Brain microvascular endothelial cell (primary cell): ENCODE results near the gene FSTL1.

Experiments
- DNase-seq: peaks from one replicate; pipeline ENCODE4 v3.0.0-alpha.2; 2020
- H3K27ac ChIP-seq: fragments of 250-450 bp; sonication (Bioruptor Pico); 2 replicates; pipeline ENCODE4 v1.5.1; 2020; ENCODE audit warnings: mild to moderate bottlenecking, moderate library complexity
- H3K27me3 ChIP-seq: fragments of 250-450 bp; sonication (Bioruptor Pico); replicated peaks from 2 replicates; pipeline ENCODE4 v1.5.1; 2020; ENCODE audit warnings: mild to moderate bottlenecking
- H3K36me3 ChIP-seq: fragments of 250-450 bp; sonication (Bioruptor Pico); replicated peaks from 2 replicates; pipeline ENCODE4 v1.5.1; 2020; ENCODE audit warnings: mild to moderate bottlenecking
- H3K4me3 ChIP-seq: 2 replicates; pipeline ENCODE4 v1.5.1; 2011; ENCODE audit warnings: low read depth, mild to moderate bottlenecking, control low read depth, low read length, moderate library complexity
- CTCF ChIP-seq: IDR thresholded peaks from 2 replicates; pipeline ENCODE4 v1.5.1; 2011; ENCODE audit warnings: low read depth, mild to moderate bottlenecking, moderate library complexity, low read length, control low read depth, inconsistent platforms; ENCODE audit errors: missing control alignments
- in situ Hi-C: cut with HindIII; loops from 2 replicates; pipeline ENCODE4 v1.10.0; 2017; ENCODE audit warnings: low sequenced_read_pairs, low pct_ligation_motif_present

FSTL1 gene

GRCh38 chr3:120396469-120396868 is 54.3 kb downstream of the FSTL1 start:
- DNase-seq: no peak
- in situ Hi-C loops: no loop called here
- no peak overlapping the region for H3K4me3 ChIP-seq
- peaks cover 81% of the 10 kb centered on the region for H3K36me3 ChIP-seq
- H3K27me3 ChIP-seq: no peaks in the 10 kb centered on the region
- no peak overlapping the region for H3K27ac ChIP-seq
- no peak for TF ChIP-seq CTCF

GRCh38 chr3:120394347-120394746 is 56.4 kb downstream of the FSTL1 start:
- TF ChIP-seq CTCF: no peak
- H3K4me3 ChIP-seq: no peak overlapping the region
- no peaks in the 10 kb centered on the region for H3K27me3 ChIP-seq
- H3K36me3 ChIP-seq: peaks cover 59% of the 10 kb centered on the region
- no peak overlapping the region for H3K27ac ChIP-seq
- DNase-seq: no peak
- in situ Hi-C loops: no loop called here

GRCh38 chr3:120393761-120394160 is 57.0 kb downstream of the FSTL1 start:
- DNase-seq: no peak
- H3K36me3 ChIP-seq: peaks cover 54% of the 10 kb centered on the region
- no peaks in the 10 kb centered on the region for H3K27me3 ChIP-seq
- TF ChIP-seq CTCF: no peak
- in situ Hi-C loops: no loop called here
- H3K4me3 ChIP-seq: no peak overlapping the region
- H3K27ac ChIP-seq: no peak overlapping the region

- H3K27me3 ChIP-seq: no peaks in the 10 kb centered on the region
- H3K36me3 ChIP-seq: peaks cover 48% of the 10 kb centered on the region
- no peak overlapping the region for H3K27ac ChIP-seq
- H3K4me3 ChIP-seq: no peak overlapping the region
- in situ Hi-C loops: no loop called here
- no peak for DNase-seq
- TF ChIP-seq CTCF: no peak
Observed at GRCh38 chr3:120393243-120393642, 57.5 kb downstream of the FSTL1 start.

GRCh38 chr3:120382941-120383447 is 67.8 kb downstream of the FSTL1 start:
- in situ Hi-C loops: no loop called here
- no peak overlapping the region for H3K4me3 ChIP-seq
- DNase-seq: no peak

More at GRCh38 chr3:120382941-120383447, 67.8 kb downstream of the FSTL1 start:
- H3K27me3 ChIP-seq: no peaks in the 10 kb centered on the region
- H3K36me3 ChIP-seq: no peaks in the 10 kb centered on the region
- H3K27ac ChIP-seq: no peak overlapping the region
- TF ChIP-seq CTCF: no peak
